HG02973 (cell line): Measurements from ENCODE around the gene EMP1.

ENCODE experiments used
- ATAC-seq: cut with Tn5 transposase; IDR thresholded peaks from one replicate; pipeline ENCODE4 v1.9.1; 2021; ENCODE audit warnings: moderate library complexity; ENCODE audit not compliant: unreplicated experiment

The EMP1 gene, protein sequence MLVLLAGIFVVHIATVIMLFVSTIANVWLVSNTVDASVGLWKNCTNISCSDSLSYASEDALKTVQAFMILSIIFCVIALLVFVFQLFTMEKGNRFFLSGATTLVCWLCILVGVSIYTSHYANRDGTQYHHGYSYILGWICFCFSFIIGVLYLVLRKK

DNA sequence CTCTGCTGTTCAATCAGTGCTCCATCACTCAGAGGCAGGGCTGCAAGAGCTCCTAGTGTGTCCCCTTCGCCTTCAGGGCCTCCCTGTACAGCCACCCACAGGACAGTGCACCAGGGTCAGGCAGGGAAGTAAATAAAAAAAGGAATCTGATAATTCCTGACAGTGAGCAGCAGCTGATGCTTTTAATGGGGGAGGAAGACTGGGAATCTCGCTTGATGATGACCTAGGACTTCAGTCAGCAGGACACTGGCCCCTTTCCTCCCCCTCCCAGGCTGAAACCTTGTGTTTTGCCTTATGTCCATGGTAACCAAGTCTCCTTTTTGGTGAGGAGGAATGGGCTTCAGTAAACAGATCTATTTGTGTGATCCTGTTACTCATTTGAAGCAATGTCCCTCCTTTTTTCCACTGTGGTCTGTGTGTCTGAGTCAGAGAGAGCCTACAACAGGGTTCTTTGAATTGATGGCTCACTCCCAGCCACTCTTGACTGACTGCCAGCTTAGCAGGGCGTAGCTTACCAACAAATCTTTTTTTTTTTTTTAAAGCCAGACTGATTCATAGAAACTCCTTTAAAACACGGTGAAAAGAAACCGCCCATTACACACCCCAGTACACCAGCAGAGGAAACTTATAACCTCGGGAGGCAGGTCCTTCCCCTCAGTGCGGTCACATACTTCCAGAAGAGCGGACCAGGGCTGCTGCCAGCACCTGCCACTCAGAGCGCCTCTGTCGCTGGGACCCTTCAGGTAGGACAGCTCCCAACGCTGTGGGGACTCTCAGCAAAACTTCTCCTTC lies at the start of gene EMP1:
EMP1 (plus strand) TSS at position 597 of the 792 bp plus-strand sequence. CDS start 14,785 bp downstream, outside the sequence.
- ATAC-seq = peak; percentile 86

DNA sequence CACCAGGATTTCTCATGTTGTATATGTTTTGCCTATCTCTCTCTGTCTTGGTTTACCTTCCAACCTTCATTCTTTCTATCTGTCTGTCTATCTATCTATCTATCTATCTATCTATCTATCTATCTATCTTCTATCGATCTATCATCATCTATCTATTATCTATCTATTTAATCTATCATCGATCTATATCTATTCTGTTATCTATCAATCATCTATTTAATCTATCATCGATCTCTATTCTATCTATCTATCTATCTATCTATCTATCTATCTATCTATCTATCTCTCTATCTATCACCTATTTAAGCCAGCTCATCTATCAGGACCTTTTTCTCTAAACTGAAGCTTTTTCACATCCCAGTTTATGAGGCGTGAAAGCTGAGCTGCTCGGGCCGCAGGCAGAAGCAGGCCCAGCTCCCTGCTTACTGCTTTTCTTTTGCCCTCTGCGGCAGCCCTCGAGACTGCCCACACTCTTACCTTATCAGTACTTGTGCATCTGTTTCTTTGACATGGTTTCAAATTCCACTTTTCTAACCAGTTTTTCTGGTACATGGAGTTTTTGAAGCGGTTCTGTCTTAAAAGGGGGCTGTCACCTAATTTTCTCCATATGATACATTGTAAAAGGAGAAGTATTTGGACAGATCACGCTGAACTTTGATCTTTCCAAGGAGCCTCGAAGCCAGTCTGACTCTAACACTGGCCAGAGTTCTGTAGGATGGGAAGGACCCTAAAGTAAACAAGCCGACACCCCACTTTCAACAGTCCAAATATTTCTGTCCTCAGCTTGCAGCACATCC lies 48.6 kb upstream of the EMP1 start:
- no peak for ATAC-seq

- ATAC-seq = no peak
These were observed 48.1 kb upstream of the EMP1 start for GRCh38 chr12:13148485-13148847.

GRCh38 chr12:13149411-13149810 lies 47.1 kb upstream of the EMP1 start:
- ATAC-seq = no peak

- no peak for ATAC-seq
These were observed 44.2 kb upstream of the EMP1 start for GRCh38 chr12:13152281-13152680.

DNA sequence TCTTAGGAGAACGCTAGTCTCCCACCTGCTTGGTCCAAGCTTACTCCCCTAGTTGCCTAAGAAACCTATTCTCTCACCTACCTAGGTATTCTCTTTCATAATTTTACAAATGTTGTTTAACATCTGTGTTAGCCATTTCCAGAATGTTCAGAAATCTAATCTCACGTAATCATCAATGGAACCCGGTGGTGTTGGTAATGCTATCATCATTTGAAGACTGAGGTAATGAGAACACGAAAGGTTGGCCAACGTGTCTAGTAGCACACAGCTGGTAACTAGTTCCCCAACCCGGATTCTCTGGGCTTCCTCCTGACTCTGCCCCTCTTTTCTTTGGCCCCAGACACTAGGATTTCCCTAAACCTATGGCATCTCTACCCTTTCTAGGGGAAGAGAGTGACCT lies 43.8 kb upstream of the EMP1 start:
- no peak for ATAC-seq

DNA sequence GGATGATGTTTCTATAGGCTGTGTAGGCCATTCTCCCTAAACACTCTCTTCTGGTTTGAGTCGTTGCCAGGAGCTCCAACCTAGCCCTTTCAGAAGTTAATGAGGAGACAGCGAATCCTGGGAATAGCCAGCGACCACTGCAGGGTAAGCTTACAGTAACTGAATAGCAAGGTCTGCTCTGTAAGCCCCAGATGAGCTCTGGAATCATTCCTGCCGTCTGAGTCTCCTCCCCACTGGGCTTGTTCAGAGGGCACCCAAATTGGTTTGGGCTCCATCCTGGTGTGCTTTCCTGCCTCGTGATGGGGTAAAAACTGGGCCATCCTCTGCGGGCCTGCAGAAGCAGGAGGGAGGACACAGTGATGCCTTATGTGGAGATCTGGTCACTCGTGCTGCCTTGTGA lies 43.3 kb upstream of the EMP1 start:
- no peak for ATAC-seq

GRCh38 chr12:13154027-13154538 lies 42.4 kb upstream of the EMP1 start:
- ATAC-seq = no peak

DNA sequence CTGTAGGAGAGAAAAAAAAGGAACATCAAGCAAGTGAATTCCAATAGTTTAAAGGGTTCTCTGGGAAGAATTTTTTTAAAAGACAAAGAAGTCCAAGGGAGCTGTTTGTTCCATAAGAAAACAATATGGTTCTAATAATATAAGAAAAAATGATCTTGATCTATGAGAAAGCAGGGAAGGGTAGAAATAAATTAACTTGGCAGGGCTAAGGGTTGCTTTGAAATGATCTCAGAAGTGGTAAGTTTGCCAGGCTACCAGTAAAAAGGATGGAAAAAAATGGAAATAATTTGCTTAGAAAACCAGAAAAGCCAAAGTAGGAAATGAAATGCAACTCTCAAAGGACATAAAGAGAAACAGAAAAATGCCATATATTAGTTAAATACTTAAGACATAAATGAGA lies 41.7 kb upstream of the EMP1 start:
- no peak for ATAC-seq

- no peak for ATAC-seq
These were observed 40.2 kb upstream of the EMP1 start for GRCh38 chr12:13156277-13156676.

DNA sequence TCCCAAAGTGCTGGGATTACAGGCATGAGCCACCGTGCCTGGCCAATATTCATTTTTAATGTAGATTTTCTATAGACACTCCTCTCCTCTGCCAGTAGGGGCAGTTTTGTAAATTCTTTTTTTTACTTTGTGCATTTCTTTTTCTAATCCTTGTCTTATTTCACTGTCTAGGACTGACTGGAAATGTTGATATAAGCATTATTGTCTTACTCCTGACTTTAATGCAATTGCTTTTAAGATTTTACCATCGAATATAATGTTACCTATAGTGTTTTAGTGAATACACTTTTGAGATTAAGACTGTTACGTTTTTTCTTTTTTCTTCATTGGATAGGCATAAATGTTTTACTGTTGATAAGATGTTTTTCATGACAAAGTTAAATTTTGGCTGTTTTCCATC lies 35.4 kb upstream of the EMP1 start:
- ATAC-seq = no peak

DNA sequence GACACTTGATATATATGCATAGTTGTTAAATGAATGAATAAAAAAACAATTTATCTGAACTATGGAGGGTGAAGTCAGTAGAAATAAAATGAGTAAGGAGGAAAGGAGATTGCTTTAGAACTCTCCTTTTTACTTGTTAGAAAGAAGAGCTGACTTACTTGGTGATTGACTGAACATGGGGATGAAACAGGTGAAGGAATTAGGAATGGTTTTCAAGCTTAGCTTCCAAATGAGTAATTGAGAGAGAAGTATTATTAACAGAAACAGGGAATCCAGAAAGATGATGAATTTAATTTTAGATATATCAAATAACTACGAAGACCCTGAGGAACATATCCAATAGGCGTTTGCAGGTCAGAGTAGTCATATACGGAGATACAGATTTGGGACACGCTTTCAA lies 33.6 kb upstream of the EMP1 start:
- ATAC-seq = no peak

GRCh38 chr12:13163868-13164635 lies 32.5 kb upstream of the EMP1 start:
- no peak for ATAC-seq

- ATAC-seq = no peak
These were observed 31.5 kb upstream of the EMP1 start for GRCh38 chr12:13164921-13165616.

DNA sequence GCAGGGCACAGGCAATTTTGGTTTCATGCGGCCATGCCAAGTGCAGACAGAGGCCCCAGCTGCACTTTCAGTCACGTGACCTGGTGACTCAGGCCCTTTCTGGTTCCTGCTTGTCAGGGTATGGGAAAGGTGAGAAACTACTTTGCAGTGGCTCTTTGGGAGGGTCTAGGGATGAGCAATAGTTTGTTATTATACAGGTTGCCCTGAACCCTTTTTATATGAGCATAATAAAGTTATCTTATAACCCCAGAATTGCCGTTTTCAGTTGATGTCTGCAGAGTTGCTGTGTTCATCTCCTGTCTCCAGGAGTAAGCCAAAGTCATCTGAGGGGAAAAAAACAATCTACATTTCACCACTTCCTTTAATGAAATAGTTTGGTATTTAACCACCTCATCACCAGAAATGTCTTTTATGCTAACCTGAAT lies 30.9 kb upstream of the EMP1 start:
- ATAC-seq = peak; percentile 65

GRCh38 chr12:13167226-13167625 lies 29.3 kb upstream of the EMP1 start:
- ATAC-seq = no peak

DNA sequence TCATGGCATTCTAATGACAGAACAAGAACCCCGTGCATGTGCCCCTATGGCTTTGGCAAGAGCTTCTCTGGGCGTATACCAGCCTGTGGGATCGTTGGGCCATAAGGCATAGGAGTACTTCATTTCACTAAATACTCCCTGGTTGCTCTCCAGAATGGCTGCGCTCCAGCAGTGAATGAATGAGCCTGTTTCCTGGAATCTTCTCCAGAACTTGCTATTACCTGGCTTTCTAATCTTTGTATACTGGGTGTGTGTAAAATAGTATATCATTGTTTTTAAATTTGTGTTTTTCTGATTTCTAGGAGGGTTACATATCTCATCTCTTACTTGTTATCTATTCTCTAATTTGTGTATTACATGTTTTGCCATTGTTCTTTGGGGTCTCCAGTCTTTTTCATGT lies 28.6 kb upstream of the EMP1 start:
- ATAC-seq = no peak

GRCh38 chr12:13169272-13169671 lies 27.3 kb upstream of the EMP1 start:
- no peak for ATAC-seq

DNA sequence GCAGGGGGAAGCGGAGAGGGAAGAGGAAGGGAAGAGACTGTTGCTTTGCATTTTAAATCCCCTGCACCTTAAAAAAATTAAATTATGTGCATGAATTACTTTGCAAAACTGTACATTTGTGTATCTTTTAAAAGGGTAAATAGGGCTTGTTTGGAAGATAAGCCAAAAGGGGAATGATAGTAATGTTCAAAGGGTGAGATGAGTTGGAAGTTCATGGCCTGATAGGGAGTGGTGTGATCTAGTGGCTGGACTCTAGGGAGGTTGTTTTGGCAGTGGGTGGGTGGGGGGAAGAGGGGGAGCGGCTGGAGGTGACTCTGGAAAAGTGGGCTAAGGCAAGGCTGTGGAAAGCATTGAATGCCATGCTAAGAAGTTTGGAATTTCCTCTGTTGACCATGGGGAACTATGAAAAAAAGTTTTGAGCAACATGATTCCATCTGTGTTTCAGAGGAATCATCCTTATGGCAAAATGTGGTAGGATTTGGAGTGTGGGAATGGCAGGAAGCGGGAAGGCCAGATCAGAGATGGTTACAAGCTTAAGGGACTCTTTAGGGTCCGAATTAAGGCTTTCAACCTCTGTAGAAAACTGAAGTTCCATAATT lies 25.5 kb upstream of the EMP1 start:
- ATAC-seq = no peak
